Effector CD4-positive, alpha-beta T cell (primary cell): ENCODE results near the gene POR.
"Not testable (repeated sequence)": the region's sequence is repeated elsewhere in the genome, so short reads cannot be mapped to it uniquely, and the experiment has no call there.

ENCODE experiments used
- DNase-seq: peaks from one replicate; pipeline ENCODE4 v3.0.0-alpha.2; 2020

Gene POR

GRCh38 chr7:75885036-75885435, 29.9 kb upstream of the POR start:
- DNase-seq: no peak

- no peak for DNase-seq
Measured at GRCh38 chr7:75887669-75888369, 27.1 kb upstream of the POR start.

- DNase-seq: no peak
Measured at GRCh38 chr7:75888464-75889222, 26.3 kb upstream of the POR start.

- no peak for DNase-seq
Measured at GRCh38 chr7:75889223-75889825, 25.6 kb upstream of the POR start.

GRCh38 chr7:75889826-75890225, 25.1 kb upstream of the POR start:
- DNase-seq: no peak

GRCh38 chr7:75891237-75891636, 23.7 kb upstream of the POR start:
- not testable (repeated sequence) for DNase-seq

- no peak for DNase-seq
Measured at GRCh38 chr7:75891815-75892411, 23.0 kb upstream of the POR start.

GRCh38 chr7:75892634-75893272, 22.2 kb upstream of the POR start:
- no peak for DNase-seq

GRCh38 chr7:75896803-75897327, 18.1 kb upstream of the POR start:
- no peak for DNase-seq

GRCh38 chr7:75900617-75901315, 14.2 kb upstream of the POR start:
- DNase-seq: no peak

GRCh38 chr7:75905785-75906604, 9.0 kb upstream of the POR start:
- DNase-seq: no peak

GRCh38 chr7:75906991-75907667, 7.8 kb upstream of the POR start:
- no peak for DNase-seq

- DNase-seq: not testable (repeated sequence)
Measured at GRCh38 chr7:75907668-75908039, 7.3 kb upstream of the POR start.

- DNase-seq: no peak
Measured at GRCh38 chr7:75909521-75910132, 5.3 kb upstream of the POR start.

GRCh38 chr7:75911186-75911585, 3.8 kb upstream of the POR start:
- not testable (repeated sequence) for DNase-seq

- no peak for DNase-seq
Measured at GRCh38 chr7:75913437-75913836, 1.5 kb upstream of the POR start.

- no peak for DNase-seq
Measured at GRCh38 chr7:75914169-75914654, 743 bp upstream of the POR start.

- DNase-seq: no peak
Measured at GRCh38 chr7:75915416-75916156, 631 bp downstream of the POR start.

GRCh38 chr7:75916259-75916658, 1.3 kb downstream of the POR start:
- no peak for DNase-seq
